K562 (cell line): ENCODE data around the gene CHSY1. TPM values are rescaled to one million over a fixed set of nuclear protein-coding genes. Genes with fewer than 3 reads are reported as not detected.

Experiments
- CHD4 ChIP-seq: fragments of 200-600 bp; sonication (generic); IDR thresholded peaks from 3 replicates; pipeline ENCODE4 v1.6.1; 2012; ENCODE audit warnings: low read depth, mild to moderate bottlenecking, mixed read lengths, low read length, inconsistent platforms; ENCODE audit not compliant: insufficient read depth, insufficient replicate concordance, poor library complexity, severe bottlenecking
- DACH1 ChIP-seq: fragments of 450-650 bp; IDR thresholded peaks from 2 replicates; pipeline ENCODE4 v1.6.1; 2018; ENCODE audit not compliant: partially characterized antibody
- DEAF1 ChIP-seq: fragments of 450-650 bp; formaldehyde crosslinking; IDR thresholded peaks from 2 replicates; pipeline ENCODE4 v1.4.0; 2020; ENCODE audit warnings: mild to moderate bottlenecking, moderate library complexity
- DNMT1 ChIP-seq: fragments of 450-650 bp; IDR thresholded peaks from 2 replicates; pipeline ENCODE4 v1.6.1; 2016; ENCODE audit warnings: antibody characterized with exemption, mild to moderate bottlenecking
- EHMT2 ChIP-seq: fragments of 450-650 bp; IDR thresholded peaks from 2 replicates; pipeline ENCODE4 v1.6.1; 2018; ENCODE audit warnings: antibody characterized with exemption
- HMBOX1 ChIP-seq: sonication (generic); IDR thresholded peaks from 2 replicates; pipeline ENCODE4 v1.6.1; 2016
- HOXB6 ChIP-seq: fragments of 250-450 bp; sonication (Bioruptor Pico); IDR thresholded peaks from 2 replicates; pipeline ENCODE4 v1.5.1; 2022; ENCODE audit warnings: mild to moderate bottlenecking, borderline replicate concordance
- ID3 ChIP-seq, 2 experiments: fragments of 250-450 bp in 1 of 2; fragments of 450-650 bp in 1 of 2; sonication (Bioruptor Pico) in 1 of 2; IDR thresholded peaks; 2 replicates each; pipeline versions ENCODE4 v1.6.1 to v1.8.0; 2016 to 2021; ENCODE audit warnings: mild to moderate bottlenecking in 2 of 2, moderate library complexity in 2 of 2, missing compliant biosample characterization in 1 of 2, missing genetic modification characterization in 1 of 2
- IRF2 ChIP-seq: sonication (generic); formaldehyde crosslinking; IDR thresholded peaks from 2 replicates; pipeline ENCODE4 v1.8.1; 2022; ENCODE audit warnings: mild to moderate bottlenecking, missing genetic modification reagents
- LEF1 ChIP-seq: fragments of 450-650 bp; IDR thresholded peaks from 2 replicates; pipeline ENCODE4 v1.6.1; 2016; ENCODE audit warnings: mild to moderate bottlenecking
- NFIX ChIP-seq: fragments of 250-450 bp; sonication (Bioruptor Pico); IDR thresholded peaks from 2 replicates; pipeline ENCODE4 v1.4.0; 2020; ENCODE audit warnings: low read depth, mild to moderate bottlenecking, moderate library complexity
- SMAD4 ChIP-seq: fragments of 250-450 bp; sonication (Bioruptor Pico); conservative IDR thresholded peaks from 2 replicates; pipeline ENCODE4 v1.8.0; 2021; ENCODE audit warnings: inconsistent platforms, mild to moderate bottlenecking, moderate library complexity
- SRSF3 ChIP-seq: fragments of 200-400 bp; formaldehyde crosslinking; IDR thresholded peaks from 2 replicates; pipeline ENCODE4 v1.6.1; 2016; ENCODE audit warnings: mild to moderate bottlenecking, low read length, moderate library complexity; ENCODE audit not compliant: insufficient read depth
- TAF1 ChIP-seq: IDR thresholded peaks from 2 replicates; pipeline ENCODE4 v1.6.1; 2011; ENCODE audit warnings: mild to moderate bottlenecking, low read length, moderate library complexity; ENCODE audit not compliant: insufficient read depth, control insufficient read depth, severe bottlenecking; ENCODE audit errors: extremely low read depth
- TCF15 ChIP-seq: fragments of 250-450 bp; sonication (Bioruptor Pico); IDR thresholded peaks from 2 replicates; pipeline ENCODE4 v1.8.0; 2022; ENCODE audit warnings: moderate library complexity, mild to moderate bottlenecking, inconsistent platforms
- TCF3 ChIP-seq: sonication (generic); formaldehyde crosslinking; IDR thresholded peaks from 2 replicates; pipeline ENCODE4 v1.4.0; 2020; ENCODE audit warnings: mild to moderate bottlenecking, missing genetic modification reagents
- TFAM ChIP-seq: fragments of 250-450 bp; sonication (Bioruptor Pico); conservative IDR thresholded peaks from 2 replicates; pipeline ENCODE4 v1.5.0; 2021; ENCODE audit warnings: mild to moderate bottlenecking, moderate library complexity
- ZBTB17 ChIP-seq: fragments of 450-650 bp; formaldehyde crosslinking; IDR thresholded peaks from 2 replicates; pipeline ENCODE4 v1.4.0; 2020; ENCODE audit warnings: mild to moderate bottlenecking
- ZHX1 ChIP-seq: fragments of 150-350 bp; conservative IDR thresholded peaks from 2 replicates; pipeline ENCODE4 v1.6.1; 2014; ENCODE audit warnings: low read length
- ZNF444 ChIP-seq: fragments of 250-450 bp; sonication (Bioruptor Pico); IDR thresholded peaks from 2 replicates; pipeline ENCODE4 v1.4.0; 2020; ENCODE audit warnings: mild to moderate bottlenecking, moderate library complexity
- ZNF764 ChIP-seq: fragments of 250-450 bp; sonication (Bioruptor Pico); IDR thresholded peaks from 2 replicates; pipeline ENCODE4 v1.4.0; 2020; ENCODE audit warnings: low read depth, mild to moderate bottlenecking, moderate library complexity
- polyA plus RNA-seq, 8 experiments: library from polyadenylated mRNA; depleted of rRNA in 4 of 8; stranded (reverse) in 5 of 8; unstranded in 3 of 8; fragments of >200 nt; fragmentation: Nextera tagmentation in 2 of 8; fragmentation: Illumina TruSeq in 1 of 8; extraction: Ambion mirVana in 2 of 8; extraction: Trizol in 1 of 8; gene quantifications; 2 replicates each; pipeline versions ENCODE4 v1.2.1 to v1.2.3, GENCODE V29; 2011 to 2014; ENCODE audit warnings: inconsistent platforms in 1 of 8, missing spikeins in 1 of 8
- total RNA-seq, 7 experiments: library from RNA; depleted of rRNA in 6 of 7; stranded (reverse); fragments of >200 nt in 6 of 7; fragmentation: Illumina TruSeq in 2 of 7; extraction: Trizol in 2 of 7; gene quantifications; 2 replicates each; pipeline versions ENCODE4 v1.2.1 to v1.2.3, GENCODE V29; 2011 to 2021; ENCODE audit warnings: low replicate concordance in 1 of 7

CHSY1 gene
- total and polyA plus RNA-seq, 9 of the 15 experiments (the other 6 are each of a cell fraction or from before 2014, with no cell fraction given) = 7.0 to 16.4 (median 13.4) TPM

GRCh38 chr15:101255615-101256241 is 3.9 kb upstream of the CHSY1 start (continued):
- TF ChIP-seq TAF1 = no peak
- TF ChIP-seq ZHX1 = no peak
- no peak for TF ChIP-seq NFIX (CRISPR knock-in tag)
- TF ChIP-seq IRF2 (CRISPR knock-in tag) = no peak
- no peak for TF ChIP-seq ID3 (CRISPR knock-in tag; IDR thresholded peaks at IDR 0.05)
- TF ChIP-seq ID3 (tag; IDR thresholded peaks at IDR 0.05) = peak; percentile 75
- TF ChIP-seq TFAM (CRISPR knock-in tag) = no peak
- peak; percentile 44; the same call in 1 of the 2 replicates for TF ChIP-seq HMBOX1
- no peak for TF ChIP-seq CHD4
- TF ChIP-seq ZNF444 = no peak
- no peak for TF ChIP-seq ZNF764
- TF ChIP-seq DEAF1 (CRISPR knock-in tag) = no peak
- TF ChIP-seq TCF3 (CRISPR knock-in tag) = peak; percentile 98
- TF ChIP-seq HOXB6 (CRISPR knock-in tag) = 0 out of 2 replicates have a peak, but pooled peaks have one; percentile 24
- no peak for TF ChIP-seq SRSF3
- TF ChIP-seq EHMT2 = peak; percentile 88
- TF ChIP-seq DACH1 = peak; percentile 90
- no peak for TF ChIP-seq DNMT1
- TF ChIP-seq ZBTB17 (CRISPR knock-in tag) = peak; percentile 69; the same call in 1 of the 2 replicates
- TF ChIP-seq SMAD4 (CRISPR knock-in tag) = peak; percentile 95
- TF ChIP-seq LEF1 = peak; percentile 89
- no peak for TF ChIP-seq TCF15 (CRISPR knock-in tag)
